Measurements from ENCODE around the gene CDH8. TPM values are rescaled to one million over a fixed set of nuclear protein-coding genes. Genes with fewer than 3 reads are reported as not detected.

CDH8 gene
- total RNA-seq, 1 donor from 2014 or later = 0.78 TPM

DNA sequence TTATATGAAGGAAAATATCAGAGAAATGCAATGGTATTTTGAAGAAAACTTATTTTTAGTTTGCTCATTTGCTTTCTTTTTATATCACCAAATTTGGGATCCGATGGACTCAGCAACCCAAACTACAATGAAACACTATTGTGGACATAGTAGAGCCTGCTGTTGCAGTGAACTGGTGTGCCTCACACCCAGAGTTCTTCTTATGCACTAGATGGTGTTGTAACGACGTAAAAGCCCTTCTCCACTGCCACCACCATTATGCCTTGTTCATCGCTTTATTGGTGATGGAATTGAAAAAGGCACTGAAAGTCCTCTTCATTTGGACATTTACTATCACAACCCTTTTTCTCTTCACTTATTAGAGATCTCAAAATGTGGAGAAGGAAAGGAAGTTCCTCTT lies 381.3 kb downstream of the CDH8 start:
- ATAC-seq (no peak), DNase-seq (no peak)
- no peaks in the 10 kb centered on the region for H3K36me3 ChIP-seq
- TF ChIP-seq, protein P1, sequence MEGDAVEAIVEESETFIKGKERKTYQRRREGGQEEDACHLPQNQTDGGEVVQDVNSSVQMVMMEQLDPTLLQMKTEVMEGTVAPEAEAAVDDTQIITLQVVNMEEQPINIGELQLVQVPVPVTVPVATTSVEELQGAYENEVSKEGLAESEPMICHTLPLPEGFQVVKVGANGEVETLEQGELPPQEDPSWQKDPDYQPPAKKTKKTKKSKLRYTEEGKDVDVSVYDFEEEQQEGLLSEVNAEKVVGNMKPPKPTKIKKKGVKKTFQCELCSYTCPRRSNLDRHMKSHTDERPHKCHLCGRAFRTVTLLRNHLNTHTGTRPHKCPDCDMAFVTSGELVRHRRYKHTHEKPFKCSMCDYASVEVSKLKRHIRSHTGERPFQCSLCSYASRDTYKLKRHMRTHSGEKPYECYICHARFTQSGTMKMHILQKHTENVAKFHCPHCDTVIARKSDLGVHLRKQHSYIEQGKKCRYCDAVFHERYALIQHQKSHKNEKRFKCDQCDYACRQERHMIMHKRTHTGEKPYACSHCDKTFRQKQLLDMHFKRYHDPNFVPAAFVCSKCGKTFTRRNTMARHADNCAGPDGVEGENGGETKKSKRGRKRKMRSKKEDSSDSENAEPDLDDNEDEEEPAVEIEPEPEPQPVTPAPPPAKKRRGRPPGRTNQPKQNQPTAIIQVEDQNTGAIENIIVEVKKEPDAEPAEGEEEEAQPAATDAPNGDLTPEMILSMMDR (IDR thresholded peaks at IDR 0.05) = no peak
- H3K4me1 ChIP-seq = no peaks in the 10 kb centered on the region
- intact Hi-C loops (cut with DNase I) = no loop called here
- H3K4me3 ChIP-seq = no peak overlapping the region
- no peaks in the 10 kb centered on the region for H3K9me3 ChIP-seq
- H3K27ac ChIP-seq = no peak overlapping the region
- H3K27me3 ChIP-seq = no peaks in the 10 kb centered on the region

DNA sequence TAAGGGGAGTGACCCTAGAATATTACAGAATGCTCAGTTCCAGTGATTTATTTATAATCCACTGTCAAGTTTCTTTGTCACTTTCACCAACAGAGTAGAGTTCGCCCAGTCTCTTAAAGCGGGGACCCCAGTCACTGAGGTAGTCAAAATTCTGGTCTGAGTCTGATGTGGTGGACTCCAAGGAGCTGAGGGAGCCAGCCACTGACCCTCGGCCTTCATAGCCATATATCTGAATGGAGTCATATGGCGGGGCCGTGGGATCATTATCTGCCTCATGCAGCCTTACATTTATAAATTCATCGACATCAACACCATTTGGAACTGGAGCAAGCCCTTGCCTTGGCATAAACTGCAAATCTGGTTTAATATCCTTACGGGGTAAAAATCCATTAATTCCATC lies 382.7 kb downstream of the CDH8 start:
- DNase-seq = no peak
- Histone ChIP-seq H3K27me3 (no peaks in the 10 kb centered on the region), H3K9me3 (no peaks in the 10 kb centered on the region), H3K27ac (no peak overlapping the region), H3K4me3 (no peak overlapping the region), H3K36me3 (no peaks in the 10 kb centered on the region), H3K4me1 (no peaks in the 10 kb centered on the region)
- no peak for ATAC-seq
- intact Hi-C loops (cut with DNase I) = no loop called here
- TF ChIP-seq, protein P1 (IDR thresholded peaks at IDR 0.05) = no peak

DNA sequence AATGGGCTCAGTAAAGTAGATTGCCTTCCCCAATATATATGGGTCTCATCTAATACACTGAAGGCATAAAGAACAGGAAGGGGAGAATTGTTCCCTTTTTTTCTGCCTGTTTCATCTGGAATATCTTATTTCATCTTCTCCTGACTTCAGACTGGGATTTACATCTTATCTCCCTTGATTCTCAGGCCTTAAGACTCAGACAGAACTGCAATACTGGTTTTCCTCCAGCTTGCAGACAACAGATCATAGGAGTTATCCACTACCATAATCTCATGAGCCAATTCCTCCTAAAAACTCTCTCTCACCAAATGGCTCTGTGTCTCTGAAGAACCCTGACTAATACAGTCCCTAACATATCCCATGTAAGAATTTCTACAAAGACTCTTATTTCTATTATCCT lies 390.7 kb downstream of the CDH8 start:
- Histone ChIP-seq H3K27me3 (no peaks in the 10 kb centered on the region), H3K36me3 (no peaks in the 10 kb centered on the region), H3K27ac (no peak overlapping the region), H3K4me3 (no peak overlapping the region), H3K4me1 (no peaks in the 10 kb centered on the region), H3K9me3 (no peaks in the 10 kb centered on the region)
- TF ChIP-seq, protein P1 (IDR thresholded peaks at IDR 0.05) = no peak
- DNase-seq (no peak), ATAC-seq (no peak)
- intact Hi-C loops (cut with DNase I) = no loop called here

DNA sequence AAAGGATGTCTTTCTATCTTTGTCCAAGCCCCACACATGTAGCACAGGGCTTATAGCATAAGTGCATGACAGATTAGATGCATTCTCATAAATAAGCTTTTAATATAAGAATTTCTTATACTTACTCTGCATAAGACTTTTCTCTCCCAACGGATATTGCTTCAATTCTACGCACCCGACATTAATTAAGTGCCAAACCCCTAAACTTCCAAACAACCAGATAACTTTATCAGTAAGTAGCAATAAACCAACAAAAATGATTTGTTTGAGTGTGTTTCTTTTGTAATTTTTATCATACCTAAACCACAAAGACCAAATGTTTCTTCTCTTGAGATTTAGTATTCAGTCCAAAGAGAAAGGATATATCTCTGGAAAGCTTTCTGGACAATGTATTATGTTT lies 391.5 kb downstream of the CDH8 start:
- Histone ChIP-seq H3K4me1 (no peaks in the 10 kb centered on the region), H3K27me3 (no peaks in the 10 kb centered on the region), H3K9me3 (no peaks in the 10 kb centered on the region), H3K36me3 (no peaks in the 10 kb centered on the region), H3K27ac (no peak overlapping the region), H3K4me3 (no peak overlapping the region)
- no peak for ATAC-seq
- intact Hi-C loops (cut with DNase I) = no loop called here
- TF ChIP-seq, protein P1 (IDR thresholded peaks at IDR 0.05) = no peak
- DNase-seq = no peak

DNA sequence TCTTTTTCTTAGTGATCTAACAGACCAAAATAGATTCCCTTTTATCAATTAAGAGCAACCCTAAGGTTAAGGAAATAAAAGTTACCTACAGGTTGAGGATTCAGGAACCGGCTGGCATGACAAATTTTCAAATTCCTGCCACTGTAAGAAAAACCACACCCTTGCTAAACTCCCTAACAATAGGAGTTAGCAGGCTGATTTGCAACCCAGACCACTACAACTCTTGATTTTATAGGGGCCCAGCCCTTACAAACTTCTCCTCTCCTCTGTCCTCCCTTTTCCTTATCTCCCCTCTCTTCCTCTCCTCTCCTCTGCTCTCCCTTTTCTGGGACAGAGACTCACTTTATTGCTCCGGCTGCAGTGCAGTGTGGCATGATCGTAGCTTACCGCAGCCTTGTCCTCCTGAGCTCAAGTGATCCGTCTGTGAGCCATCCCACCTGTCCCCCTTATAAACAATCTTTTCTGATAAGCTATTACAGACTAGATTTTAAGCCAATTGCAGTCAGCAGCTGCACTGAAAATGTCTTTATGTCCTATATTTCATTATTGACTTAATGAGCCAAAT lies 418.9 kb downstream of the CDH8 start:
- Histone ChIP-seq H3K27ac (no peak overlapping the region), H3K36me3 (no peaks in the 10 kb centered on the region), H3K4me3 (no peak overlapping the region), H3K9me3 (no peaks in the 10 kb centered on the region), H3K27me3 (no peaks in the 10 kb centered on the region), H3K4me1 (no peaks in the 10 kb centered on the region)
- intact Hi-C loops (cut with DNase I) = loop anchor here (10.0 kb wide), 1 partner anchor 408 kb away; no protein-coding TSS in a partner anchor
- TF ChIP-seq, protein P1 (IDR thresholded peaks at IDR 0.05) = no peak
- DNase-seq (no peak), ATAC-seq (no peak)

DNA sequence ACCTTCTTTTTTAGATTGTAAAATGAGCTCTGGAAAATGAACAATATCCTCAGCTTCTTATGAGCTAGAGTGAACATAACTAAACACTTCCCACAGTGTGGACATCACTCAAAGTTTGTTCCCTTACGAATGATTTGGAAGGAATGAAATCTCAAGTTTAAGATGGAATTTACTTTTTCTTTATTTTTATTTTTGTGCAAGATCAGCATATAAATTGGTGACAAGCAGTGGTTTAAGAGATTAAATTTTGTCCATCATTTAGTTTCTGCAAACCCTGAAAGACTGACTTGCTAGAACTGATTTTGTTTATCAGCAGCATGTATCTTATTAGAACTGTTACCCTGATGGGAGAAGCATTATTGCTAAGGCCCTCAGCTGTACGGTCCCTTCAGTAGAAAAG lies 420.1 kb downstream of the CDH8 start:
- no peak for ATAC-seq

More for the DNA sequence above, 420.1 kb downstream of the CDH8 start:
- DNase-seq = no peak
- no peaks in the 10 kb centered on the region for H3K27me3 ChIP-seq
- intact Hi-C loops (cut with DNase I) = loop anchor here (10.0 kb wide), 1 partner anchor 409 kb away; no protein-coding TSS in a partner anchor
- no peaks in the 10 kb centered on the region for H3K9me3 ChIP-seq
- no peak overlapping the region for H3K4me3 ChIP-seq
- H3K4me1 ChIP-seq = no peaks in the 10 kb centered on the region
- TF ChIP-seq, protein P1 (IDR thresholded peaks at IDR 0.05) = no peak
- no peak overlapping the region for H3K27ac ChIP-seq
- H3K36me3 ChIP-seq = no peaks in the 10 kb centered on the region
